GM12872 (cell line): Measurements from ENCODE around the gene PRPF8.

Experiments
- TF ChIP-seq, protein P1 (sequence below): IDR thresholded peaks from 3 replicates; pipeline ENCODE4 v1.5.1; 2011; ENCODE audit warnings: low read depth, mild to moderate bottlenecking, low read length, moderate library complexity; ENCODE audit not compliant: insufficient read depth

PRPF8 gene

DNA sequence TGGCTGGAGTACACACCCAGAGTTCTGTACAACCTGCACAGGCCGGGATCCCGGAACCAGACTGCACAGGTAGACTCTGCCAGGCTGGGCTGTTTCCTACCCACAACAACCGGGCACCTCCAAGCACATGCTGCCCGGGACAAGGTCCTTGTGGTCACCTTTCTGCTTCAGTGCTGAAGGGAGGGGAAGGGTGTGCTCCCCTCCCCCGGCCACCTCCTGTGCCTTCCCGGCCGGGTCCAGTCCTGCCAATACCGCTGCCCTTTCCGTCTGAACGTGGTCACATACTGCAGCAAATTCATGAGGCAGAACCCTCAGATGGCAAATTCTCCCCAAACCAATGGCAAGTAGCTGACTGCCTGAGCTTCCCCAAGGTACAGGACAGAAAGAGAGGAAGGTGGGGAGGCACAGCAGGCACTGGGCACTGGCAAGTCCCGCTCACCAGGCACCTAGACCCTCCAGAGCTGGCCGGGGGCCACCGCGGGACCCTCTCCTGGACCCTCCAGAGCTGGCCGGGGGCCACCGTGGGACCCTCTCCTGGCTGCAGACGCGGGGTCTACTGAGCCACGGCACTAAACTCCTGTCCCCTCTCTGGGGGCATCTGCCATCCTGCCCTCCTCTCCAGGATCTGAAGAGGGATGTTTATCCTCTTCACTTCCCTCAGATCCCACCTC lies 78.9 kb downstream of the PRPF8 start:
- TF ChIP-seq, protein P1, sequence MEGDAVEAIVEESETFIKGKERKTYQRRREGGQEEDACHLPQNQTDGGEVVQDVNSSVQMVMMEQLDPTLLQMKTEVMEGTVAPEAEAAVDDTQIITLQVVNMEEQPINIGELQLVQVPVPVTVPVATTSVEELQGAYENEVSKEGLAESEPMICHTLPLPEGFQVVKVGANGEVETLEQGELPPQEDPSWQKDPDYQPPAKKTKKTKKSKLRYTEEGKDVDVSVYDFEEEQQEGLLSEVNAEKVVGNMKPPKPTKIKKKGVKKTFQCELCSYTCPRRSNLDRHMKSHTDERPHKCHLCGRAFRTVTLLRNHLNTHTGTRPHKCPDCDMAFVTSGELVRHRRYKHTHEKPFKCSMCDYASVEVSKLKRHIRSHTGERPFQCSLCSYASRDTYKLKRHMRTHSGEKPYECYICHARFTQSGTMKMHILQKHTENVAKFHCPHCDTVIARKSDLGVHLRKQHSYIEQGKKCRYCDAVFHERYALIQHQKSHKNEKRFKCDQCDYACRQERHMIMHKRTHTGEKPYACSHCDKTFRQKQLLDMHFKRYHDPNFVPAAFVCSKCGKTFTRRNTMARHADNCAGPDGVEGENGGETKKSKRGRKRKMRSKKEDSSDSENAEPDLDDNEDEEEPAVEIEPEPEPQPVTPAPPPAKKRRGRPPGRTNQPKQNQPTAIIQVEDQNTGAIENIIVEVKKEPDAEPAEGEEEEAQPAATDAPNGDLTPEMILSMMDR, result no peak

GRCh38 chr17:1604831-1605528 lies 79.7 kb downstream of the PRPF8 start:
- TF ChIP-seq, protein P1, result no peak

GRCh38 chr17:1601571-1601970 lies 83.1 kb downstream of the PRPF8 start:
- TF ChIP-seq, protein P1, result no peak
